Fibroblast of lung (primary cell): ENCODE results near the gene HOXA7. TPM values are rescaled to one million over a fixed set of nuclear protein-coding genes. Genes with fewer than 3 reads are reported as not detected.

Source experiments
- DNase-seq, 2 donors: peaks; one replicate each; pipeline versions ENCODE4 v3.0.0 to v3.0.0-alpha.2; 2010; ENCODE audit warnings: low read depth in 2 of 2
- H2AFZ ChIP-seq: 2 replicates; pipeline ENCODE4 v1.5.1; 2012; ENCODE audit warnings: low read length, control low read depth, inconsistent platforms
- H3K27ac ChIP-seq: 2 replicates; pipeline ENCODE4 v1.5.1; 2011; ENCODE audit warnings: low read length, control low read depth; ENCODE audit not compliant: insufficient read depth
- H3K27me3 ChIP-seq: 2 replicates; pipeline ENCODE4 v1.5.1; 2011; ENCODE audit warnings: mild to moderate bottlenecking, low read length; ENCODE audit not compliant: control insufficient read depth, insufficient read depth
- H3K36me3 ChIP-seq: 2 replicates; pipeline ENCODE4 v1.5.1; 2011; ENCODE audit warnings: low read length; ENCODE audit not compliant: control insufficient read depth, insufficient read depth
- H3K4me1 ChIP-seq: 2 replicates; pipeline ENCODE4 v1.5.1; 2011; ENCODE audit warnings: low read length; ENCODE audit not compliant: control insufficient read depth, insufficient read depth; ENCODE audit errors: extremely low read depth
- H3K4me2 ChIP-seq: 2 replicates; pipeline ENCODE4 v1.5.1; 2011; ENCODE audit warnings: low read length, control low read depth; ENCODE audit not compliant: insufficient read depth; ENCODE audit errors: extremely low read depth
- H3K4me3 ChIP-seq, 4 experiments: fragments of 200-600 bp in 1 of 4; sonication (generic) in 1 of 4; replicated peaks in 1 of 4; 2 replicates each; pipeline ENCODE4 v1.5.1; 2011 to 2016; ENCODE audit warnings: low read length in 4 of 4, low read depth in 3 of 4, mild to moderate bottlenecking in 3 of 4, control low read depth in 2 of 4, inconsistent platforms in 1 of 4, mixed read lengths in 1 of 4; ENCODE audit not compliant: insufficient read depth in 1 of 4; ENCODE audit errors: control extremely low read depth in 1 of 4
- H3K79me2 ChIP-seq: 2 replicates; pipeline ENCODE4 v1.5.1; 2012; ENCODE audit warnings: mild to moderate bottlenecking, low read length, inconsistent platforms; ENCODE audit not compliant: control insufficient read depth, insufficient read depth
- H3K9ac ChIP-seq: 2 replicates; pipeline ENCODE4 v1.5.1; 2011; ENCODE audit warnings: mild to moderate bottlenecking, low read length, control low read depth; ENCODE audit not compliant: insufficient read depth
- H3K9me3 ChIP-seq: 2 replicates; pipeline ENCODE4 v1.5.1; 2012; ENCODE audit warnings: low read depth, low read length; ENCODE audit not compliant: control insufficient read depth, insufficient read depth
- H4K20me1 ChIP-seq: 2 replicates; pipeline ENCODE4 v1.5.1; 2011; ENCODE audit warnings: low read length; ENCODE audit not compliant: control insufficient read depth, insufficient read depth; ENCODE audit errors: extremely low read depth
- CTCF ChIP-seq, 2 donors: IDR thresholded peaks in 1 of 2; conservative IDR thresholded peaks in 1 of 2; 1 replicate in 1 of 2; 2 replicates in 1 of 2; pipeline ENCODE4 v1.5.1; 2011 to 2012; ENCODE audit warnings: low read length in 2 of 2, control low read depth in 1 of 2, inconsistent platforms in 1 of 2, low read depth in 1 of 2, mild to moderate bottlenecking in 1 of 2
- EZH2 ChIP-seq: IDR thresholded peaks from 2 replicates; pipeline ENCODE4 v1.5.1; 2012; ENCODE audit warnings: low read length, control low read depth, mild to moderate bottlenecking; ENCODE audit errors: missing control alignments
- polyA plus RNA-seq, 2 donors: library from polyadenylated mRNA; depleted of rRNA in 1 of 2; stranded (reverse) in 1 of 2; unstranded in 1 of 2; fragments of >200 nt; gene quantifications; 2 replicates each; pipeline ENCODE4 v1.2.1, GENCODE V29; 2011 to 2012; ENCODE audit warnings: missing spikeins in 1 of 2
- total RNA-seq: library from RNA; depleted of rRNA; stranded (reverse); fragments of >200 nt; gene quantifications from 2 replicates; pipeline ENCODE4 v1.2.1, GENCODE V29; 2014

The HOXA7 gene
- total and polyA plus RNA-seq, 2 donors (not counting 1 experiment from before 2014, with no cell fraction given): 1.2 to 5.3 TPM

GRCh38 chr7:27128776-27129728 is 27.4 kb downstream of the HOXA7 start:
- Histone ChIP-seq H3K27ac (no peak overlapping the region), H3K4me3 (peak overlapping the region in 3 of 4 experiments; percentile 34 to 71 (median 45)), H3K36me3 (no peaks in the 10 kb centered on the region), H3K79me2 (peaks cover 18% of the 10 kb centered on the region), H3K27me3 (no peaks in the 10 kb centered on the region), H3K9ac (no peak overlapping the region), H4K20me1 (no peaks in the 10 kb centered on the region), H3K4me1 (peaks cover 9% of the 10 kb centered on the region), H3K9me3 (no peaks in the 10 kb centered on the region), H2AFZ (no peak overlapping the region), H3K4me2 (peak overlapping the region; percentile 71)
- peak in 1 of 2 donors; percentile 32 for DNase-seq
- TF ChIP-seq EZH2: no peak
- TF ChIP-seq CTCF (conservative IDR thresholded peaks at IDR 0.05 in 1 of 2, IDR thresholded peaks at IDR 0.05 in 1 of 2; ENCODE audit: low read depth in 1 of 2, low read length in 2 of 2): no peak

- H3K4me2 ChIP-seq: no peak overlapping the region
- DNase-seq: peak; percentile 70 to 86
- H4K20me1 ChIP-seq: no peaks in the 10 kb centered on the region
- no peaks in the 10 kb centered on the region for H3K27me3 ChIP-seq
- H3K79me2 ChIP-seq: peaks cover 16% of the 10 kb centered on the region
- H3K9ac ChIP-seq: no peak overlapping the region
- H3K27ac ChIP-seq: no peak overlapping the region
- no peak overlapping the region for H3K4me3 ChIP-seq
- H2AFZ ChIP-seq: no peak overlapping the region
- peaks cover 13% of the 10 kb centered on the region for H3K4me1 ChIP-seq
- no peaks in the 10 kb centered on the region for H3K9me3 ChIP-seq
- TF ChIP-seq EZH2 (no peak), CTCF (conservative IDR thresholded peaks at IDR 0.05 in 1 of 2, IDR thresholded peaks at IDR 0.05 in 1 of 2; ENCODE audit: low read depth in 1 of 2, low read length in 2 of 2) (no peak)
- no peaks in the 10 kb centered on the region for H3K36me3 ChIP-seq
Observed at GRCh38 chr7:27128034-27128433, 28.4 kb downstream of the HOXA7 start.

GRCh38 chr7:27126596-27127327 is 29.7 kb downstream of the HOXA7 start:
- H3K4me3 ChIP-seq: no peak overlapping the region
- peaks cover 11% of the 10 kb centered on the region for H3K4me1 ChIP-seq
- no peaks in the 10 kb centered on the region for H3K9me3 ChIP-seq
- no peak overlapping the region for H3K4me2 ChIP-seq
- no peak overlapping the region for H3K27ac ChIP-seq
- no peaks in the 10 kb centered on the region for H3K27me3 ChIP-seq
- H2AFZ ChIP-seq: no peak overlapping the region
- DNase-seq: peak in 1 of 2 donors; percentile 64
- H3K9ac ChIP-seq: no peak overlapping the region
- no peaks in the 10 kb centered on the region for H3K36me3 ChIP-seq
- TF ChIP-seq CTCF (conservative IDR thresholded peaks at IDR 0.05 in 1 of 2, IDR thresholded peaks at IDR 0.05 in 1 of 2; ENCODE audit: low read depth in 1 of 2, low read length in 2 of 2) (no peak), EZH2 (no peak)
- H3K79me2 ChIP-seq: peaks cover 19% of the 10 kb centered on the region
- H4K20me1 ChIP-seq: no peaks in the 10 kb centered on the region
